Calu3 (cell line): Measurements from ENCODE around the gene COX4I1. TPM values are rescaled to one million over a fixed set of nuclear protein-coding genes. Genes with fewer than 3 reads are reported as not detected.
"Not testable (repeated sequence)": the region's sequence is repeated elsewhere in the genome, so short reads cannot be mapped to it uniquely, and the experiment has no call there.

Source experiments
- BruUV-seq: library from RNA; stranded (reverse); fragments of 400-500 nt; replicated peaks from 2 replicates; lab custom pipeline; 2021; lab: Mats Ljungman, UMichigan
- CTCF ChIA-PET: fragments of 300-600 bp; sonication (Branson Sonifier 250); formaldehyde crosslinking; loops from one replicate; lab custom pipeline; 2022; ENCODE audit warnings: antibody characterized with exemption; lab: Charles Lee
- DNase-seq: peaks from one replicate; pipeline ENCODE4 v3.0.0; 2022
- H3K27ac Mint-ChIP-seq: one replicate; pipeline ENCODE4 v1.8.0; 2022; ENCODE audit warnings: mixed read lengths; ENCODE audit not compliant: unreplicated experiment
- H3K27me3 Mint-ChIP-seq: one replicate; pipeline ENCODE4 v1.8.0; 2022; ENCODE audit warnings: mixed read lengths; ENCODE audit not compliant: unreplicated experiment
- H3K36me3 Mint-ChIP-seq: one replicate; pipeline ENCODE4 v1.8.0; 2022; ENCODE audit warnings: mild to moderate bottlenecking, moderate library complexity, mixed read lengths; ENCODE audit not compliant: insufficient read depth, unreplicated experiment
- H3K4me1 Mint-ChIP-seq: one replicate; pipeline ENCODE4 v1.8.0; 2022; ENCODE audit warnings: mild to moderate bottlenecking, low read depth, mixed read lengths; ENCODE audit not compliant: unreplicated experiment
- H3K4me3 Mint-ChIP-seq: one replicate; pipeline ENCODE4 v1.8.0; 2022; ENCODE audit warnings: mild to moderate bottlenecking, low read depth, moderate library complexity, mixed read lengths; ENCODE audit not compliant: unreplicated experiment
- H3K9me3 Mint-ChIP-seq: one replicate; pipeline ENCODE4 v1.8.0; 2022; ENCODE audit warnings: low read depth, mixed read lengths; ENCODE audit not compliant: unreplicated experiment
- CTCF ChIP-seq: fragments of 200-600 bp; IDR thresholded peaks from one replicate; pipeline ENCODE4 v1.8.0; 2022; ENCODE audit warnings: antibody characterized with exemption; ENCODE audit not compliant: unreplicated experiment
- intact Hi-C: fragments of 100-400 bp; cut with micrococcal nuclease; formaldehyde crosslinking; loops from one replicate; pipeline ENCODE4 v1.10.0; 2022; ENCODE audit not compliant: unreplicated experiment
- total RNA-seq: library from RNA; stranded (reverse); gene quantifications from 2 replicates; pipeline ENCODE4 v1.2.3, GENCODE V29; 2022

Gene COX4I1
- total RNA-seq, 1 experiment from 2014 or later = 639 TPM

- H3K9me3 Mint-ChIP-seq = no peaks in the 10 kb centered on the region
- intact Hi-C loops = no loop called here
- no peak overlapping the region for H3K4me3 Mint-ChIP-seq
- CTCF ChIA-PET = interaction anchor here (0.6 to 2.2 kb wide), 4 partner anchors 9 to 204 kb away, joined by 3 to 6 read pairs (median 4); no protein-coding TSS in a partner anchor
- no peaks in the 10 kb centered on the region for H3K4me1 Mint-ChIP-seq
- BruUV-seq = no TSS peak
- H3K36me3 Mint-ChIP-seq = no peaks in the 10 kb centered on the region
- TF ChIP-seq CTCF = no peak
- DNase-seq = no peak
- H3K27me3 Mint-ChIP-seq = peaks cover 66% of the 10 kb centered on the region
- H3K27ac Mint-ChIP-seq = no peak overlapping the region
Measured at GRCh38 chr16:85812031-85812807, 12.7 kb downstream of the COX4I1 start.

- no peak overlapping the region for H3K27ac Mint-ChIP-seq
- TF ChIP-seq CTCF = no peak
- no peak overlapping the region for H3K4me3 Mint-ChIP-seq
- no peaks in the 10 kb centered on the region for H3K9me3 Mint-ChIP-seq
- intact Hi-C loops = no loop called here
- DNase-seq = no peak
- CTCF ChIA-PET = interaction anchor here (0.6 to 1.5 kb wide), 3 partner anchors 9 to 203 kb away, joined by 3 to 5 read pairs (median 3); no protein-coding TSS in a partner anchor
- no peaks in the 10 kb centered on the region for H3K36me3 Mint-ChIP-seq
- BruUV-seq = no TSS peak
- no peaks in the 10 kb centered on the region for H3K4me1 Mint-ChIP-seq
- H3K27me3 Mint-ChIP-seq = peaks cover 75% of the 10 kb centered on the region
Measured at GRCh38 chr16:85812811-85813700, 13.6 kb downstream of the COX4I1 start.

GRCh38 chr16:85816159-85816558 is 16.7 kb downstream of the COX4I1 start:
- CTCF ChIA-PET = no interaction called here
- no peak overlapping the region for H3K27ac Mint-ChIP-seq
- no peaks in the 10 kb centered on the region for H3K36me3 Mint-ChIP-seq
- DNase-seq = no peak
- no peaks in the 10 kb centered on the region for H3K9me3 Mint-ChIP-seq
- no TSS peak for BruUV-seq
- H3K4me3 Mint-ChIP-seq = no peak overlapping the region
- H3K27me3 Mint-ChIP-seq = peaks cover 87% of the 10 kb centered on the region
- H3K4me1 Mint-ChIP-seq = no peaks in the 10 kb centered on the region
- intact Hi-C loops = loop anchor here (5.0 kb wide), 1 partner anchor 701 kb away; no protein-coding TSS in a partner anchor
- TF ChIP-seq CTCF = no peak

- DNase-seq, BruUV-seq, H3K9me3 Mint-ChIP-seq, H3K4me1 Mint-ChIP-seq, H3K4me3 Mint-ChIP-seq, H3K27ac Mint-ChIP-seq, H3K36me3 Mint-ChIP-seq: not testable (repeated sequence)
- H3K27me3 Mint-ChIP-seq = peaks cover 76% of the 10 kb centered on the region
- CTCF ChIA-PET = interaction anchor here (0.6 to 1.2 kb wide), 3 partner anchors 93 to 1203 kb away, joined by 3 to 5 read pairs (median 4); no protein-coding TSS in a partner anchor
- intact Hi-C loops = loop anchor here (5.0 kb wide), 1 partner anchor 700 kb away; no protein-coding TSS in a partner anchor
Measured at GRCh38 chr16:85817195-85817594, 17.7 kb downstream of the COX4I1 start.
